NOMO-1 treated with dmso at 0.1 percent for 144 hours (cell line): ENCODE data around the gene CBLB.
A peak's percentile ranks its signal among the peaks of the same experiment; 100 is the strongest.

Source experiments
- DNase-seq: peaks from one replicate; lab custom pipeline; 2025; ENCODE audit not compliant: unreplicated experiment; lab: John Stamatoyannopoulos, UW

The CBLB gene

DNA sequence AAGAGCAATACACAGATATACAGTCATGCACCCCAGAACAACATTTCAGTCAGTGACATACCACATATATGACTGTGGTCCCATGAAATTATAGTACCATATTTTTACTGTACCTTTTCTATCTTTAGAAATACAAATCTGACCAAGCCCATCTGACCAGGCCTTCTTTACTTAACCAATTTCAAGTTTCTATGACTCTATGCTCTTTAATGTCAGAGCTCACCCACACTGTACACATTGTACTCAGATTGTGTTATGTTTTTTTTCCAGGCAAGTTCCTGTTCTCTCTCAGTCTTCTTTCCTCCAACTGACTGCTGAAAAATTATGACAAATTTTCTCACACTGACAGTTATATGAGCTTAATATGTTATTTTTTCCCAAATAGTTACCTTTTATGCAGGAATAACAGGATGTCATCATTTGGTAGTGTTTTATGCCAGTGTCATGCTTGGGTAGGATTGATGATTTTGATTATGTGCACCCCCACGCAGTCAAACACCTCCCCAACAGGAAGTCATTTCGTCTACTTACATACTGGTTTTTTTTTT, 8.0 kb upstream of the CBLB start:
- no peak for DNase-seq

DNA sequence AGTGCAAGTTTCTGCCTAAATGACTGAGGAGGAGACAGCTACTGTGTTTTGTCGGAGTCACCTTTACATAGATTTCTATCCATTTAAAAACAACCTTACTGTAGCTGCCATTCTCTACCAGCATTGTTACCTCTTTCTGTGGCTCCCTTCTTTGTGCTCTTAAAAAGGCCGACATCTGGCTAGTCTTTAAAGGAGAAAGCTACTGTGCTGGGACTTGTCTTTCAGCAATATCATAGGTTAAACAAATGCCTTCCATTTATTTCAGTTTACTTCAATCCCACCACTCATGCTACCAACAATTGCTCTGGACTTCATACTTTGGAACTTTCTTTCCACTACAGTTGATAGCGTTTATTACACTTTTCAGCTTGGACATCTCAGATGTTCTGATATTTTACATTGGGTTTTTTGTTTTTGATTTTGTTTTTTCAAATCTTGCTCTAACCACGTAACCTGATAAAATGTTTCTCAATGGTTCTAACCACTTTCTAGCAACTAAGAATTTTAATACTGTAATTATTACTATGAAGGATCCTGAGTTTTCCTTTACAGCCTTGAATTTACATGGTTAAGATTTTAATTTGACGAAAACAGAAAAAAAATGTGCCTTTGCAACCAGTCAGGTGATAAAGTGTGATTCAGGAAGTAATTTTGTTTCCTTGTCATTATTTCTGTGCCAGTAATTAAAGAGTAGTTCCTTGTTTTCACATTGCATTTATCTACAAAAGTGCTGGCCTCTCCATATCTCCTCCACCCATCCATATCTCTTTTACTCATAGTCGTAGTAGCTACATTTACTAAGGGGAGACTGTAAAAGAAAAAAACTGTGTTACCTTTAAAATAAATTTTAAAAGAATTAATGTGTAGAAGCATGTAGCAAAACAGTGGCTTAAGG, 1.3 kb upstream of the CBLB start:
- peak; percentile 52 for DNase-seq

DNA sequence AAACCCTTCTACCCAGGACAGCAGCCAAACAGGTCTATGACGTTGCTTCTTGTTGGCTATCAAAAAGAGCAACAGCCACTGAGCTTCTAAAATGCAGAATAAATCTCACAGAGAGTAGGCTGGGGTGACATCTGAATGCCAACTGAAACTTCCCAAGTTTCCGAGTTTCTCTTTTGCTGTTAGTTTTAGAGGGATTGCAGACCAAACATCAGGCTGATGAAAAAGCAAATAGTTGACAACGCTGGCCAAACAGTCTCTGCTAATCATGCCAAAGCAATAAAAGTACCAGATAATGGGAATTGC, 670 bp upstream of the CBLB start:
- DNase-seq, result no peak

DNA sequence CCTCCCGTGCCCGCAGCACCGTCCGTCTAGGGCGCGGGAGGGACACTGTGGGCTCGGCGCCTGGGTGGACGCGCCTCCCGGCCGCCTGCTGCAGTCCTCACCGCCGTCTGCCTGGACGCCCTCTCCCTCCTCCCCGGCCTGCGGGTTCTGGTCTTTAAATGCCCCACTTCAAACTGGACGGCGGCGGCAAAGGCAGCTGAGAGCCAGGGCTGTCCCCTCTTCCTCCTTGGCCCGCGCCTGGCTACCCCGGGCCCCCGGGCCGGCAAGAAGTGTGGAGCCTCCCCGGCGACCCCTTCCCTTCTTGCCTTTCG, 426 bp downstream of the CBLB start:
- no peak for DNase-seq

DNA sequence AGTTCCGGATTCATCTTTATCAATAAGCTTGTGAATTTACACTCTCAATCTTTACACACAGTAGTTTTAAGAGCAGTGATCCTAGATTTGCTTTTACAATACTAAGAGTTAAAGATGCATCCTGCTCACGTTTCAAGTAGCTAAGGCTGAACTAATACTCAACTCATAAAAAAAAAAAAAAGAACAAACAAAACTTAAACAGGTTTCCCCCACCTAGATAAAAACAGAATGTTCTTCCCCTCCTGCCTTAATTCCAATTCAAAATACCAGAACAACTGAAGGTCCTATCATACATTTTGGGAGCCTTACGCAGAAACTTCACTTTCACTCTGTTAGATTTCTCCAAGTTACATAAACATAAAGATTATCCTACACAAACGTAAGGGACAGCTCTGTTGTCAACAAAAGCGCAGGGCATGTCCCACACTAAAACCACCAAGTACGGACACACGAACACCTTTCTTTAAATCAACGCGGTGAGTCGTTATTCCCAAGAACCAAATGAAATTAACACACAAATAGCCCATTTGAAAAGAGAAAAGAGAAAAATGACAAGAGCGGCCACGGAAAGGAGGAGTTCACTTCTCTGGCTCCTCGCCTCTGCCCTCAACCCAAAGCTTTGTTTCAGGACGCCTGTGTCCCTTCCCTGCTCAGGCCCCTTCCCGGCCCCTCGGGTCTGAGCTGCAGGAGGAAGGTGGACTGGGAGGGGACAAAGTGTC, 941 bp downstream of the CBLB start:
- no peak for DNase-seq

DNA sequence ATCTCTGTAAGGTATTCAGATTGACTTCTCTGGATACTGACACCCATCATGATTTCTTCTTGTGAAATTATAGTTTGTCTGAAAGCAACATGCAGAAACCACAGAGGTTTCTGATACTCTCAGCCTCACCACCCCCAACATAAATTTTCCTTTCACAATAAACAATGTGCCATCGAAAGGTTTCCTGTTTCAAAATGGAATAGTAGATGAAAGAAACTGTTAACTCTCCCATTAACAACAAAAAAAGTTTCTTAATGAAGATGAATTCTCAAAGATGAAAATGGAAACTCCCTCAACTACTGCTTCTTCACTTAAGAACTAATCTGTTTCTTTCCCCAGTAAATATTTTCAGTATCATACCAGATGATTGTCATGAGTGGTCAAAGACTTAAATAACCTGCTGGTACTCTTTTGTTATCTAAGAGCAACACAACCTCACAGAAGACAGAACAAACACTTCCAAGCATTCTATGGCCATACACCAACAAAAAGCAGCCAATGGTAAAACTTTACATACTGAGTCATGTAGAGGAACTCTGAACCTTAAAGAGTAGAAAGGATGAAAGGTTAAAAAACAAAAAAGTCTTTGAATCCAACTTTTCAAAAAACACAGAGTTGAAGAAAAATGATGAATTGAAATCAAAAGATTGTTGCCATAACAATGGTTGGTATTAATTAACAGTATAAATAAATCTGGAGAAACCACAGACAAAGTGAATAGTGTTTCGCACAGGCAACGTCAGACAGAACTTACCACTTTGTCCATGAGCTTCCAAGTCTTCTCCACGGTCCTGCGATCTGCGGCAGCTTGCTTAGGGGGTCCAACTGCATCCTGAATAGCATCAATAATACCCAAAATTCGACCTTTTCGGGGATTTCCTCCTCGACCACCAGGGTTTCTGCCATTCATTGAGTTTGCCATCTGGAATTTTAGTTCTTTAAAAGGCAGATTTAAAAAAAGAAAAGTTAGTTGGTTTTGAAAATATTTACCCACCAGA, 1.9 kb downstream of the CBLB start:
- DNase-seq, result no peak

DNA sequence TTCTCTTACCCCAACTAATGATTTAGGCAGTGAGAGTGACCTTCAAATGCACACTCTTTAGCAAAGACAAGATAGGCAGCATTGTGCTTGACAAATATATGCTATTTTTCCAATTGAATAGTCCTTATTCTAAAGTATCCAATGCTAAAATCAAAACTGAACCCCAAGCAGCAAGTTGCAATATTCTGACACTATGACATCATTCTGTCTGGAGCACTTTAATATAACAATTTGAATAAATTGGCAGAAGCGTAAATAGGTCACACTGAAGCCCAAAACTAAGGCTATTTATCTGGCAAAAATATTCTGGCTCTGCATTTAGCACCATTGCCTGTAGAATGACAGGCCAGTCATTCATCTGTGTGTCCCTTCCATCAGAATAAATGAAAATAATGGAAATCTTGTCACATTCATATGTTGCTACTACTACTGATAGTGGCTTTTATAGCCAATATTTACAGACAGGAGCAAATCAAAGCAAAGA, 2.9 kb downstream of the CBLB start:
- DNase-seq, result no peak

DNA sequence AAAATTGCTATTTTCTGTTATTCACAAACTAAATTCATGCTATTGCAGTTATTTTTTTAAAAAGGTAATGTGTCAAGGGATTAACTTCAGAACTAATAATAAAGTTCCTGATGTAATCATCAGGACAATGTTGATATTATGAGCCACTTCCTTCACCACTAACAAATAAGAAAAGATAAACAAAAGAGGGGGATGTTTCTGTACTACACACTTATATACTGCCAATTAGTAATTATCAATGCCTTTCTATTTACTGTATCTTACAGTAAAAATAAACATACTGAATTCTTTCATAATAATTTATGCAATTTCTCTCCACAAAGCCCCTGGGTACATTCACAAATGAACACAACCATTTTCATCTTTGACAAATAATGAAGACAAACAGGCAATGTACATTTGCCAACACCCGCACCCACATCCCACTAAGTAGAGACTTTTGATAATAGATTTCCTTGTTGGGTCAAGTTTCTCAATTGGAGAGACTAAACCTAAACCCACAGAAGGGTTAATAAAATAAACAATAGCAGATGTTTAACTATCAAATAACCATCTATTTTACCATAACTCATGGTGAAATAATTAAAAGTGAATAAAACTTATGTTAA, 3.7 kb downstream of the CBLB start:
- no peak for DNase-seq

DNA sequence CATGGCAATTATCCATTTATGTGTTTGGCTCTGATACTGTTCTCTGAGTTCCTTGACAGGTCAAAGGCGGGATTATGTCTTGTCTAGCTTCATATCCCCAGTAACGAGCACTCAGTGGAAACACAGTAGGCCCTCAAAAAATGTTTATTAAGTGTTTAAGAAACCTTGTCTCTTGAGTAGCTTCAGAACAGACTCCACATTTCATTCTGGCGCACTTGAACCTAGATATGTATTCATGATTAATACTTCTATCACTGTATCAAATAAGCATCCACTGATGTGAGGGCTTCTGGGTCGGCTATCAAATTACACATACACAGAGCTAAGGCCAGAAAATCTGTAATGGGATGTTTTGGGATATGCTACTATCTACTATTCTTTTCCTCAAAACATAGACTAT, 4.6 kb downstream of the CBLB start:
- DNase-seq, result no peak

DNA sequence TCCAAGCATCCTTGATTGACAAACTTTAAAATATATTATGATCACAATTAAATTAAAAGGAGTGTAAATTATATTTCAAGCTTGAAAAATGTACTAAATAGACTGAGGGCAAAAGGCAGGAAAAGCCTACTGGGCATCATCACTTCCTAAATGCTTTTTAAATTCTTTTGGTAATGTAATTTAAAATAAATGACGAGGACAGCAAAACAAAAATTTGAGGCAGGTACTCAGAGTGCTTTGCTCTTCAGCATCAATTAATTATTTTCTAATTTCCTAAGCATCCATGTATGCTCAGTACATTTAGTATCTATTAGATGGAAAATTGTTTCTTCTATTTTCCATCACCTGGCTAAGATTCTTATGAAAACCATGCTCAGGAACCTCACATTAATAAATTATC, 5.2 kb downstream of the CBLB start:
- DNase-seq, result no peak

DNA sequence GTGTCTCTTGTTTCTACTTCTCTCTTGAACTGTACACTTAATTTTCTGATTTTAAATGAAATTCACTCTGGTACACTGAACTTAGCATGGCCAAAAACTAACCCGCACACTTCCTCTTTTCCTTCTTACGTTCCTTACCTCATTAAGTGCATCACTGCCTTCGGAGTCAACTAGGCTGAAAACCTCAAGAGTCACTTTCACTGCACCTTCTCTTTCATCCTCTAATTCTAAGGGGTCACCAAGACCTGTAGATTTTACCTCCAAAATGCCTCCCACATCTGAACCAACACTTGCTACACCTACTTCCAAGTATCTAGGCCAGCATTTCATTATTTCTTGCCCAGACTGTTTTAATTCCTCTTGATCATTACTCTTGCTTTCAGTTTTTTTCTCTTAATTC, 6.6 kb downstream of the CBLB start:
- peak; percentile 78 for DNase-seq

DNA sequence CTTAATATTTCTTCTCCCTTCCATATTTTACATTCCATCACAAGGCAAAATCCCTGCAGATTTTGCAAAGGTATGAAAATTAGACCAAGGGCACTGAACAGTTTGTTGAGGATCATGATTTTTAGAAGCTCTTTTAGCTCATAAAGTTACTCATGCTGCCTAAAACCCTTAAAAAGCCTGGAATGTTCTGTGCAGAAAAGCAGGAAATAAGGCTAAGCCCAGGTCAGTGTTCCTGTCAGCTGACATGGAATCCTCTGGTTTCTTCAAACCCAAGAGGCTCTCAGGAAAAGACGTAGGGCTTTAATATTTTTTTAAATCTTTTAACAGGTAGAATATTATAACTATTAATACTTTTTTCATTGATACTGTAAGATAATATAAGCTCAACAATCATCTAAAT, 8.2 kb downstream of the CBLB start:
- no peak for DNase-seq

DNA sequence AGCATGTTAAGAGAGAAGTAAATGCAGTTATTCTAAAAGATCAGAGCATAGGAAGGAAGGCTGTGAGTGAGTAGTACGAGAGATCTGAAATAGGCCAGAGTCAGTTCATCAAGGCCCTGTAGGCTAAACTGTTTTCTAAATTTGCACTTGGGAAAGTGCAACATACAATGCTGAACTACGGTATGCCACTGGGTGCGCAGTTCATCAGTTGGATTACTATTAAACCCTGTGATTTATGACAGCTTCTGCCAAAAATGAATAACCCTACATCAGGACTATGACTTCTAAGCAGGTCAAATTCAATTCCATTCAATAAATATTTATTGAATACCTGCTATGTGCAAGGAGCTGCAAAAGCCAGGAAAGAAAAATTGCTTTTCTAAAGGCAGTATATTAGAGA, 10.8 kb downstream of the CBLB start:
- DNase-seq, result no peak

DNA sequence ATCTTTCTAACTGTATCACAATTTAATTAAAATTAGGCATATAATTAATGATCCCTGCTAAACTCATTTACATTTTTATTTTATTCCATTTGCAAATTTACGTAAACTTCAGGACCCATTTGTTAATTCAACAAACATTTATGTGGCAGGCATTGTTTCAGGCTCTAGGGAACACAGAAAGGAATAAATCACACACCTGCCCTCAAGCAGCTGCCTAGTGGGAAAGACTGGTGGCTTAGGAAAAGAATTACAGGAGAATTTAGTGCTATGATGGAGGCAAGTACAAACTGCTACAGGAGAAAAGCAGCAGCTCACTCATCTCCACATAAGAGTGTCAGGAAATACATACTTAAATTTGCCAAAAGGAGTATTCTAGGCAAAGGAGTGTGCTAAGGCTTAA, 11.2 kb downstream of the CBLB start:
- DNase-seq, result no peak

DNA sequence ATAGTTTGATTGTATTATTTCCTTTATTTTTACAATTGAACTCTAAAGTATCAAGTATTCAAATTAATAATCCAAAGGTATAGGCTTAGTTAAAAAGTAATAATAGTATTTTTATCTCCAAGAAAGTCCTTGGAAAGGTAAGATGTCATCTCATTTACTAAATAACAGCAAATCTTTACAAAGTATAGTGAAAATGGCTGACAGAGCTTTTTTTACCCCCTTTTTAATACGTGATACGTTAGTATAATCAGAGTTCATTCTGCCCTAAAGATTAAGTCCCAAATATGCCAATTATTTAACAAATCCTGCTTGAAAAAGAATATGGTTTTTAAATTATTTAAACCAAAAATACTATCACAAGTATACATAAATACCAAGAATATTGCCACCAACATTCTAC, 12.2 kb downstream of the CBLB start:
- DNase-seq, result no peak

DNA sequence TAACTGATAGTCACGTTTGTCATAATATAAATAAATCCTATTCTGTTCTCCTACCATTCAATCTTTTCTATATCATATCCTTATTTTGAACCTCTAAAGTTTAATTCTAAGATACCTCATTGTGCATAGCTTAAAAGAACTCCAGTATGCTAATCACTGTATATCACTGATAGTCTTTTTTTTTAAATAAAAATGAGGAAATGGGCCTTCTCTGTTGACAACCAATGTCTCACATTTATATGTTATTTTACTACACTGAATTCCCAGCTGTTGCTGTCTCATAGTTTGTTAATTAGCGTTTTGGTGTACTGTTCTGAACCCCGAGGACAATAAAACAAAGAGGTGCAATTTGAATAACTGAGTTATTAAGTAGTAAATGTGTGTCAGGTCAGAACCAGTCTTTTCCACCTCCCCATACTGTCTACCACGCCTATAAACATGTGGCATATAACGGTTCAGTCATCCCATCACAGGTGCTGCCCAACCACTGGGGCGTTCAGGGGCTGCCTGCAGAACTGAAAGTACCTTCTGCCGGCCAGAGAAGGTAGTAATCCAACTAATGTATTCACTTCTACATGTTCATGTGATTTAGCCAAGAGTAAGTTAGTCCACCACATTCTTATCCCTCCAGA, 14.9 kb downstream of the CBLB start:
- DNase-seq, result no peak

DNA sequence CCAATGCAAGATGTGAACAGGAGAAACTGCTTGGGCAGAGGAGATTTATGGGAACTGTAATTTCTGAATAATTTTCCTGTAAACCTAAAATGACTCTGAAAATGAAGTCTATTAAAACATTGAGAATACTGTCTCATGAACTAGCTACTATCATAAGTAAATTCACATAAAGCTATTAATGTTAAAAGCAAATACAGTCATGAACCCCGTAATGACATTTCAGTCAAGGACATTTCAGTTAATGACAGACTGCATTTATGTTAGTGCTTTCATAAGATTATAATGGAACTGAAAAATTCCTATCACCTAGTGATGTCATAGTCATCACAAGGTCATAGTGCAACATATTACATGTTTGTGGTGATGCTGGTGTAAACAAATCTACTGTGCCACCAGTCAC, 17.2 kb downstream of the CBLB start:
- DNase-seq, result no peak

DNA sequence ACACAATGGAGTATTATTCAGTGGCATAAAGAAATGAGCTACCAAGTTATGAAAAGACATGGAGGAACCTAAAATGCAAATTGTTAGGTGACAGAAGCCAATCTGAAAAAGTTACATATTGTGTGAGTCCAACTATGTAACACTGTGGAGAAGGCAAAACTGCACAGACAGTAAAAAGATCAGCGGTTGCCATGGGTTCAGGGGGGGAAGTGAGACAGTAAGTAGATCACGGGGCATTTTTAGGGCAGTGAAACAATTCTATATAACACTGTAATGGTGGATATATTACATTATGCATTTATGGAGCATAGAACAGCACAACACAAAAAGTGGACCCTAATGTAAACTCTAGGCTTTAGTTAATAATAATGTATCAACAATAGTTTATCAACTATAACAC, 17.6 kb downstream of the CBLB start:
- DNase-seq, result no peak

DNA sequence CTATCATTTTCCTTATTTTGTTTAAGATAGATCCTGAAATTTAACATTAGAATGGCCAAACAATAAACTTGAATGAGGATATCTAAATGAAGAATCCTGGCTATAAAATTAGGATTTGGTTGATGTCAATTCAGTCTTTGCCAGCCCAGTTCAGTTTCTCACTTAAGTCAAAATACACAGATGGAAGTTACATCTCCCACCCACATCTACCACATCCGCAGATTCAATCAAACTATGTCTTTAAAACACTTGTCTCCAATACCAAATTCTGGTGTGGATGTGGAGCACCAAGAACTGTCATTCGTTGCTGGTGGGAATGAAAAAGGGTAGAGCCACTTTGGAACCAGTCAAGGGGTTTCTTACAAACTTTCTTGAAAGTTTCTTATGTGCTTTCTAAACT, 18.2 kb downstream of the CBLB start:
- no peak for DNase-seq

DNA sequence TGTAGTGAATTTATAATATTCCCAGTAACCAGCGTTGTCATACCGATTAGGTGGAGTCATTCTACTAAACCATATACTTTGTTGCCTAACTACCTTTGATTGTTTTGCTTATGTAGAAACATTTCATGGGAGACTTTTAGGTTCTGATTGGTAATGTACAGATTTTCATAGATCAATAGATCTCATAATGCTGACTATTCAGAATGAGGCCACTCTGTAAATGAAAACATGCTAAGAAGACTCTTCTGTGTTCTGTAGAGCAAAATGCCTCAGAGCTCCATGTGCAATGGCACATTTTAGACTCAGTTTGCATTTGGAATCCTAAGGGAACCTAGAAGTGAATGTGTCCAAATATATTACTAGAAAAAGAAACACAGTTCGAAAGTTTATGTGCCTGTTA, 20.0 kb downstream of the CBLB start:
- DNase-seq, result no peak
